PC-9 (cell line): ENCODE data around the gene FTO. TPM values are rescaled to one million over a fixed set of nuclear protein-coding genes. Genes with fewer than 3 reads are reported as not detected.

ENCODE experiments used
- BruUV-seq: library from RNA; stranded (reverse); fragments of 400-500 nt; replicated peaks from 2 replicates; lab custom pipeline; 2021; lab: Mats Ljungman, UMichigan
- CTCF ChIA-PET: fragments of 300-600 bp; sonication (Branson Sonifier 250); formaldehyde crosslinking; loops from one replicate; lab custom pipeline; 2022; ENCODE audit warnings: antibody characterized with exemption; lab: Charles Lee
- POLR2A ChIA-PET: fragments of 300-600 bp; sonication (Branson Sonifier 250); formaldehyde crosslinking; loops from one replicate; lab custom pipeline; 2022; ENCODE audit warnings: antibody characterized with exemption; ENCODE audit not compliant: unreplicated experiment; lab: Charles Lee
- DNase-seq, 2 experiments: peaks; one replicate each; pipeline versions ENCODE4 v3.0.0 to v3.0.0-alpha.2; 2015 to 2022; ENCODE audit warnings: mixed read lengths in 1 of 2
- H2AFZ ChIP-seq: fragments of 200-600 bp; sonication (generic); 2 replicates; pipeline ENCODE4 v1.8.1; 2017; ENCODE audit warnings: antibody characterized with exemption
- H3F3A ChIP-seq: fragments of 200-600 bp; sonication (generic); 2 replicates; pipeline ENCODE4 v1.8.1; 2017; ENCODE audit warnings: antibody characterized with exemption, mild to moderate bottlenecking, low read depth; ENCODE audit not compliant: insufficient read depth
- H3K27ac ChIP-seq: fragments of 200-600 bp; sonication (generic); 2 replicates; pipeline ENCODE4 v1.6.1; 2016; ENCODE audit warnings: mixed run types
- H3K27me3 ChIP-seq: fragments of 200-600 bp; sonication (generic); 2 replicates; pipeline ENCODE4 v1.6.1; 2016; ENCODE audit warnings: low read depth, mixed run types; ENCODE audit not compliant: insufficient read depth
- H3K36me3 ChIP-seq: fragments of 200-600 bp; sonication (generic); 2 replicates; pipeline ENCODE4 v1.6.1; 2016; ENCODE audit warnings: low read depth, mixed run types
- H3K4me1 ChIP-seq: fragments of 200-600 bp; sonication (generic); replicated peaks from 2 replicates; pipeline ENCODE4 v1.6.1; 2016; ENCODE audit warnings: mixed run types; ENCODE audit not compliant: insufficient read depth
- H3K4me2 ChIP-seq: fragments of 200-600 bp; sonication (generic); 2 replicates; pipeline ENCODE4 v1.6.1; 2017; ENCODE audit warnings: mixed run types
- H3K4me3 ChIP-seq: fragments of 200-600 bp; sonication (generic); 2 replicates; pipeline ENCODE4 v1.6.1; 2016; ENCODE audit warnings: mixed run types
- H3K79me2 ChIP-seq: fragments of 200-600 bp; sonication (generic); 2 replicates; pipeline ENCODE4 v1.6.1; 2017; ENCODE audit warnings: low read depth, mixed run types
- H3K9me2 ChIP-seq: fragments of 200-600 bp; sonication (generic); 2 replicates; pipeline ENCODE4 v1.8.1; 2017; ENCODE audit warnings: mild to moderate bottlenecking; ENCODE audit not compliant: insufficient read depth
- H3K9me3 ChIP-seq: fragments of 200-600 bp; sonication (generic); 2 replicates; pipeline ENCODE4 v1.8.1; 2016; ENCODE audit warnings: low read depth; ENCODE audit not compliant: insufficient read depth
- H4K20me1 ChIP-seq: fragments of 200-600 bp; sonication (generic); 2 replicates; pipeline ENCODE4 v1.8.1; 2017; ENCODE audit not compliant: insufficient read depth
- CTCF ChIP-seq: fragments of 200-600 bp; sonication (generic); conservative IDR thresholded peaks from 2 replicates; pipeline ENCODE4 v1.6.1; 2017; ENCODE audit warnings: mixed run types, antibody characterized with exemption, mild to moderate bottlenecking, moderate library complexity
- EZH2 ChIP-seq: fragments of 200-600 bp; sonication (generic); IDR thresholded peaks from 2 replicates; pipeline ENCODE4 v1.8.0; 2017; ENCODE audit warnings: antibody characterized with exemption, low read depth
- intact Hi-C: fragments of 100-400 bp; cut with micrococcal nuclease; formaldehyde crosslinking; loops from one replicate; pipeline ENCODE4 v1.10.0; 2022; ENCODE audit not compliant: unreplicated experiment
- total RNA-seq: library from RNA; stranded (reverse); gene quantifications from 2 replicates; pipeline ENCODE4 v1.2.3, GENCODE V29; 2021

Gene FTO
- total RNA-seq, 1 experiment from 2014 or later: 58.1 TPM

DNA sequence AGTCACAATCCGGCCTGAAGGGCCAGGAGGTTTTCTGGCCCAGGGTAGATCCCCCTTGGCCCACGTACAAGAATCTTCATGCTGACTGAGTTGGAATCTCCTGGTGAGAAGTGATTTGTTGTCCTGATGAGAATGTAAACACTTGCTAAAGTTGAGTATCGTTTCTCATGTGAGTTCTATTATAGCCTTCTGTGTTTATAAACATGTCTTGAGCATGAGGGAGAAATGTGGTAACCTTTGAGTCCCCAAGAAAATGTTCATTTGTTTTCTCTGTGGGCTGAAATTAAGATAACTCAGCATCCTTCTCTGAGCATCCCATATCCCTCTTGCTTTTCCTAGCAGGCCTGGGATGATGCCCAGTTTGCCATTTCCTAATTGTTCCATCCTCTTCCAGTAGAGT, 204.8 kb downstream of the FTO start:
- TF ChIP-seq CTCF (no peak), EZH2 (no peak)
- Histone ChIP-seq H2AFZ (no peak overlapping the region), H3K4me2 (no peak overlapping the region), H3K36me3 (no peaks in the 10 kb centered on the region), H3F3A (peaks cover 9% of the 10 kb centered on the region), H3K27me3 (no peaks in the 10 kb centered on the region), H3K4me3 (no peak overlapping the region), H4K20me1 (no peaks in the 10 kb centered on the region; the same call in 1 of the 2 replicates), H3K4me1 (peaks cover 12% of the 10 kb centered on the region), H3K79me2 (no peaks in the 10 kb centered on the region), H3K27ac (no peak overlapping the region), H3K9me2 (no peaks in the 10 kb centered on the region), H3K9me3 (no peaks in the 10 kb centered on the region)
- no TSS peak for BruUV-seq
- no peak for DNase-seq
- intact Hi-C loops: no loop called here
- ChIA-PET CTCF (no interaction called here), POLR2A (no interaction called here)

DNA sequence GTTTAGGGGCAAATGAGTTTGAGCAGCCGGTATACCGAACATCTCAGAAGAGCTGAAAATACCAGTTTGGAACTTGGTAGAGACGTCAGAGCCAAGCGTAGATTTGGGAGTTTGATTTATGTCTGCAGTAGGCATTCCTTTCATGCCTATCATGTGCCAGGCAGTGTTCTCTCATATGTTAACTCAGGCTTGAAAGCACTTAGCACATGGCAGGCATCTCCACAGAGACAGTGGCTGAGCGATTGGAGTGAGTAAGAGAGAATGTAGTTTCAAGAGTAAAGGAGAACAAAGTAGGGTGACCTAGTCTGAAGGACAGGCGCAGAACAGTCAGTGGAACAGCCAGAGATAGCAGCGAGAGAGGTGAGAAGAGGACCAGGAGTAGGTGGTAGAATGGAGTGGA, 207.0 kb downstream of the FTO start:
- CTCF ChIA-PET: no interaction called here
- POLR2A ChIA-PET: no interaction called here
- Histone ChIP-seq H3K36me3 (no peaks in the 10 kb centered on the region), H3K4me2 (no peak overlapping the region), H3K4me3 (no peak overlapping the region), H3K79me2 (no peaks in the 10 kb centered on the region), H3K4me1 (no peaks in the 10 kb centered on the region; the same call in 1 of the 2 replicates), H4K20me1 (no peaks in the 10 kb centered on the region; the same call in 1 of the 2 replicates), H3K27ac (no peak overlapping the region), H3K27me3 (no peaks in the 10 kb centered on the region), H3F3A (no peaks in the 10 kb centered on the region), H3K9me3 (no peaks in the 10 kb centered on the region), H3K9me2 (no peaks in the 10 kb centered on the region), H2AFZ (no peak overlapping the region)
- no peak for DNase-seq
- BruUV-seq: no TSS peak
- intact Hi-C loops: no loop called here
- TF ChIP-seq EZH2 (no peak), CTCF (no peak)

DNA sequence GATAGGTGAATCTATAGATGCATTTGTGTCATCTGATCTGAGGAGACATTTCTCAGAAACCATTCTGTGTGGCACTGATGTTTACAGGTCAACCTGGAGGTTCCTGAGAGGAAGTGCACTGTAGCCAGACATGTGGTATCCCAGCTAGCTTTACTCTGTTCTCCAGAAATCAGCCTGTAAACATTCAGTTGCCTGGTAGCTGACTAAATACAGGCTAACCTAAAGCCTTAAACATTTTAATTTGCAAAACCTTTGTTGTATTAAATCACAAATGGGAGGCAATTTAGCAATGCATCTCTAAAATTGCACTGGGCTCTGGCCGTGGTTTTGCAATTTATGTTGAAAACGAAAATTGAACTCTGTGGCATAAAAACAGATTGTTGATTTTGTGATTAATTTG, 207.6 kb downstream of the FTO start:
- Histone ChIP-seq H3K27me3 (no peaks in the 10 kb centered on the region), H3K4me3 (no peak overlapping the region), H3K9me2 (no peaks in the 10 kb centered on the region), H4K20me1 (no peaks in the 10 kb centered on the region; the same call in 1 of the 2 replicates), H3F3A (no peaks in the 10 kb centered on the region), H3K36me3 (no peaks in the 10 kb centered on the region), H3K4me1 (no peaks in the 10 kb centered on the region; the same call in 1 of the 2 replicates), H3K9me3 (no peaks in the 10 kb centered on the region), H2AFZ (no peak overlapping the region), H3K4me2 (no peak overlapping the region), H3K79me2 (no peaks in the 10 kb centered on the region), H3K27ac (no peak overlapping the region)
- no peak for TF ChIP-seq CTCF
- TF ChIP-seq EZH2: no peak
- DNase-seq: no peak
- ChIA-PET CTCF (no interaction called here), POLR2A (no interaction called here)
- no TSS peak for BruUV-seq
- intact Hi-C loops: no loop called here
